Mammary epithelial cell (primary cell): Measurements from ENCODE around the gene MED15.

Source experiments
- CTCF ChIP-seq, 2 donors: IDR thresholded peaks in 1 of 2; conservative IDR thresholded peaks in 1 of 2; 2 replicates each; pipeline ENCODE4 v1.5.1; 2011 to 2012; ENCODE audit warnings: inconsistent platforms in 2 of 2, low read length in 2 of 2, mild to moderate bottlenecking in 2 of 2, control low read depth in 1 of 2, low read depth in 1 of 2; ENCODE audit not compliant: insufficient read depth in 1 of 2; ENCODE audit errors: extremely low read depth in 1 of 2
- EZH2 ChIP-seq: IDR thresholded peaks from 2 replicates; pipeline ENCODE4 v1.6.1; 2012; ENCODE audit warnings: low read length, inconsistent platforms, borderline replicate concordance

GRCh38 chr22:20569059-20570058 lies 61.9 kb downstream of the MED15 start:
- TF ChIP-seq CTCF (conservative IDR thresholded peaks at IDR 0.05 in 1 of 2, IDR thresholded peaks at IDR 0.05 in 1 of 2; ENCODE audit: extremely low read depth in 1 of 2, insufficient read depth in 1 of 2, low read depth in 1 of 2, low read length in 2 of 2) = no peak
- TF ChIP-seq EZH2 = no peak
